GM19397 (cell line): ENCODE data around the gene TCIRG1.

Source experiments
- ATAC-seq: cut with Tn5 transposase; IDR thresholded peaks from one replicate; pipeline ENCODE4 v1.9.1; 2021; ENCODE audit warnings: mild to moderate bottlenecking, moderate library complexity; ENCODE audit not compliant: unreplicated experiment

Gene TCIRG1

GRCh38 chr11:68004551-68005335 lies 34.1 kb upstream of the TCIRG1 start:
- ATAC-seq, result no peak

GRCh38 chr11:68006606-68007166 lies 32.1 kb upstream of the TCIRG1 start:
- ATAC-seq, result no peak

GRCh38 chr11:68007498-68008380 lies 31.1 kb upstream of the TCIRG1 start:
- ATAC-seq, result no peak

- ATAC-seq, result no peak
Measured at GRCh38 chr11:68008381-68009337, 30.2 kb upstream of the TCIRG1 start.

GRCh38 chr11:68009391-68010089 lies 29.3 kb upstream of the TCIRG1 start:
- ATAC-seq, result no peak

- ATAC-seq, result no peak
Measured at GRCh38 chr11:68010090-68011041, 28.5 kb upstream of the TCIRG1 start, which contains the start of gene ALDH3B1. ALDH3B1 (plus strand) TSS chr11:68010327; CDS start chr11:68015298, 4,971 bp downstream.

GRCh38 chr11:68011051-68011943 lies 27.5 kb upstream of the TCIRG1 start:
- ATAC-seq, result no peak

- no peak for ATAC-seq
Measured at GRCh38 chr11:68012044-68012842, 26.6 kb upstream of the TCIRG1 start.

- ATAC-seq, result no peak
Measured at GRCh38 chr11:68012843-68013610, 25.8 kb upstream of the TCIRG1 start.

- no peak for ATAC-seq
Measured at GRCh38 chr11:68013611-68014156, 25.1 kb upstream of the TCIRG1 start.

- no peak for ATAC-seq
Measured at GRCh38 chr11:68014157-68014946, 24.5 kb upstream of the TCIRG1 start.

- ATAC-seq, result no peak
Measured at GRCh38 chr11:68014947-68015447, 23.8 kb upstream of the TCIRG1 start.

- ATAC-seq, result no peak
Measured at GRCh38 chr11:68015467-68015866, 23.4 kb upstream of the TCIRG1 start.

GRCh38 chr11:68016161-68016903 lies 22.5 kb upstream of the TCIRG1 start:
- ATAC-seq, result no peak
